OCI-LY3 (cell line): ENCODE measurements around the gene SYNPO2L.

ENCODE experiments used
- H2AFZ ChIP-seq: fragments of 200-600, 300-600 bp; shearing (Covaris generic); 2 replicates; pipeline ENCODE4 v1.6.0; 2014; ENCODE audit warnings: antibody characterized with exemption, low read depth, low read length
- H3K27ac ChIP-seq: fragments of 200-600, 300-600 bp; sonication (generic); 2 replicates; pipeline ENCODE4 v1.5.1; 2014; ENCODE audit warnings: mild to moderate bottlenecking, low read length, moderate library complexity, mixed read lengths
- H3K27me3 ChIP-seq: fragments of 200-600, 300-600 bp; sonication (generic); 2 replicates; pipeline ENCODE4 v1.6.1; 2014; ENCODE audit warnings: low read depth, low read length, mixed read lengths
- H3K36me3 ChIP-seq: fragments of 200-600, 300-600 bp; sonication (generic); replicated peaks from 2 replicates; pipeline ENCODE3; 2014; ENCODE audit warnings: low read depth, low read length, mixed read lengths
- H3K4me1 ChIP-seq: fragments of 300-600, 200-600 bp; sonication (generic); 2 replicates; pipeline ENCODE4 v1.6.1; 2014; ENCODE audit warnings: low read length, mixed read lengths
- H3K4me2 ChIP-seq: fragments of 200-600, 300-600 bp; sonication (generic); 2 replicates; pipeline ENCODE4 v1.6.1; 2014; ENCODE audit warnings: low read length, mixed read lengths
- H3K4me3 ChIP-seq: fragments of 300-600, 200-600 bp; sonication (generic); 2 replicates; pipeline ENCODE4 v1.5.1; 2014; ENCODE audit warnings: antibody characterized with exemption, mild to moderate bottlenecking, low read length, moderate library complexity
- H3K79me2 ChIP-seq: fragments of 300-600, 200-600 bp; shearing (Covaris generic); 2 replicates; pipeline ENCODE4 v1.6.1; 2014; ENCODE audit warnings: mild to moderate bottlenecking, low read length, mixed read lengths
- H3K9ac ChIP-seq: fragments of 300-600, 200-600 bp; shearing (Covaris generic); 2 replicates; pipeline ENCODE4 v1.6.0; 2014; ENCODE audit warnings: mild to moderate bottlenecking, low read length, moderate library complexity
- H3K9me3 ChIP-seq: fragments of 200-600, 300-600 bp; shearing (Covaris generic); 2 replicates; pipeline ENCODE4 v1.6.1; 2014; ENCODE audit warnings: low read length, mixed read lengths; ENCODE audit not compliant: insufficient read depth
- H4K20me1 ChIP-seq: fragments of 200-600, 300-600 bp; sonication (generic); 2 replicates; pipeline ENCODE4 v1.6.1; 2016; ENCODE audit warnings: low read length, mixed read lengths; ENCODE audit not compliant: insufficient read depth
- CTCF ChIP-seq: fragments of 200-600, 300-600 bp; sonication (generic); IDR thresholded peaks from 2 replicates; pipeline ENCODE4 v1.5.1; 2014; ENCODE audit warnings: antibody characterized with exemption, low read length, low read depth
- EZH2phosphoT487 ChIP-seq: fragments of 200-600 bp; shearing (Covaris generic); IDR thresholded peaks from 2 replicates; pipeline ENCODE4 v1.6.1; 2018; ENCODE audit warnings: antibody characterized with exemption, mixed run types, low read depth

Gene SYNPO2L

GRCh38 chr10:73649876-73650536, 5.8 kb downstream of the SYNPO2L start:
- peaks cover 28% of the 10 kb centered on the region for H3K4me1 ChIP-seq
- no peaks in the 10 kb centered on the region for H3K79me2 ChIP-seq
- H3K4me2 ChIP-seq: peak overlapping the region; percentile 50; the same call in 1 of the 2 replicates
- H3K27ac ChIP-seq: no peak overlapping the region
- no peaks in the 10 kb centered on the region for H3K27me3 ChIP-seq
- no peak overlapping the region for H3K9ac ChIP-seq
- H2AFZ ChIP-seq: no peak overlapping the region
- TF ChIP-seq EZH2phosphoT487 (no peak), CTCF (no peak)
- H3K9me3 ChIP-seq: no peaks in the 10 kb centered on the region
- H4K20me1 ChIP-seq: no peaks in the 10 kb centered on the region
- no peaks in the 10 kb centered on the region for H3K36me3 ChIP-seq
- H3K4me3 ChIP-seq: no peak overlapping the region

DNA sequence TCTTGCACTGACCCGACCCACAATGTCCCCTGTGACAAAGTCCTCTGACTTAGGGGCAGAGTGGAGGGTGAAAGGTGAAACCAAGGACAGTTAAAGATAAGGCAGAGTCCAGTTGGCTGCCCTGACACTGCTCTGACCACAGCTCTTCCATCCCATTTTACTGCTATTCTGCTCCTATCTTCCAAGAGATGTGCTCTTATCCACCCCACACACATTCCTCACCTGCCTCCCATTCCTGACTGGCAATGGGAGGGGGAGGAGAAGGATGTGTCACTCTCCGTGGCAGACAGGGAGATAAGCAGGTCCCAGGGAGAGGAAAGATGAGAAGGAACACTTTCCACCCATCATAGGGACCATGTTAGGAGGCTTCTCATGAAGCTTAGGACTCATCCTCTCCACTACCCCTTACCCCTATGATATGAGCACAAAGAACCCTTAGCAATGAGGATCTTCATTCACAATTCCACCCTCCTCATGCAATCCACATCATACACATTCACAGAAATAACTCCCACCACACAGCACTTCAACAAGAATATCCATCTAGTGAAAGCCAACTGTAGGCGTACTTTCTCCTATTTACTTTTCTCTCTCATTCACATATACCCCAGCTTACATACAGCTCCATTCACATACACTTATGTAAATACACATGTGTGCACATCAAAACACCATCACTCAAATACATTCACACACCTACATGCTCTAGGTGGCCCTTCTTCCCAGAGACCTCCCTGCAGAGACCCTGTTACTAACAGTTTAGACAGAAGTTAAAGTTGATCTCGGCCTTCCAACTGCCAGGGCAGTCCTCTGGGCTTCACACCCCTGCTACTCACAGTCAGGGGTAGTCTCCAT, 6.6 kb downstream of the SYNPO2L start:
- no peaks in the 10 kb centered on the region for H3K9me3 ChIP-seq
- no peak overlapping the region for H3K4me2 ChIP-seq
- H3K4me1 ChIP-seq: peaks cover 34% of the 10 kb centered on the region
- no peak overlapping the region for H2AFZ ChIP-seq
- H3K9ac ChIP-seq: no peak overlapping the region
- no peak overlapping the region for H3K4me3 ChIP-seq
- H4K20me1 ChIP-seq: no peaks in the 10 kb centered on the region
- H3K27ac ChIP-seq: no peak overlapping the region
- H3K36me3 ChIP-seq: no peaks in the 10 kb centered on the region
- no peaks in the 10 kb centered on the region for H3K27me3 ChIP-seq
- TF ChIP-seq EZH2phosphoT487 (no peak), CTCF (no peak)
- H3K79me2 ChIP-seq: no peaks in the 10 kb centered on the region

- Histone ChIP-seq H3K4me3 (no peak overlapping the region), H3K9ac (no peak overlapping the region), H3K27ac (no peak overlapping the region), H3K4me2 (no peak overlapping the region), H3K79me2 (no peaks in the 10 kb centered on the region), H3K9me3 (no peaks in the 10 kb centered on the region), H3K27me3 (no peaks in the 10 kb centered on the region), H2AFZ (no peak overlapping the region), H4K20me1 (no peaks in the 10 kb centered on the region), H3K4me1 (peaks cover 34% of the 10 kb centered on the region), H3K36me3 (no peaks in the 10 kb centered on the region)
- no peak for TF ChIP-seq CTCF
- no peak for TF ChIP-seq EZH2phosphoT487
These were observed 7.8 kb downstream of the SYNPO2L start for GRCh38 chr10:73647875-73648651.
